HG02981 (cell line): ENCODE measurements around the gene CEACAM21.

ENCODE experiments used
- ATAC-seq: cut with Tn5 transposase; IDR thresholded peaks from one replicate; pipeline ENCODE4 v1.9.1; 2021; ENCODE audit warnings: mild to moderate bottlenecking, moderate library complexity; ENCODE audit not compliant: unreplicated experiment

CEACAM21 gene

DNA sequence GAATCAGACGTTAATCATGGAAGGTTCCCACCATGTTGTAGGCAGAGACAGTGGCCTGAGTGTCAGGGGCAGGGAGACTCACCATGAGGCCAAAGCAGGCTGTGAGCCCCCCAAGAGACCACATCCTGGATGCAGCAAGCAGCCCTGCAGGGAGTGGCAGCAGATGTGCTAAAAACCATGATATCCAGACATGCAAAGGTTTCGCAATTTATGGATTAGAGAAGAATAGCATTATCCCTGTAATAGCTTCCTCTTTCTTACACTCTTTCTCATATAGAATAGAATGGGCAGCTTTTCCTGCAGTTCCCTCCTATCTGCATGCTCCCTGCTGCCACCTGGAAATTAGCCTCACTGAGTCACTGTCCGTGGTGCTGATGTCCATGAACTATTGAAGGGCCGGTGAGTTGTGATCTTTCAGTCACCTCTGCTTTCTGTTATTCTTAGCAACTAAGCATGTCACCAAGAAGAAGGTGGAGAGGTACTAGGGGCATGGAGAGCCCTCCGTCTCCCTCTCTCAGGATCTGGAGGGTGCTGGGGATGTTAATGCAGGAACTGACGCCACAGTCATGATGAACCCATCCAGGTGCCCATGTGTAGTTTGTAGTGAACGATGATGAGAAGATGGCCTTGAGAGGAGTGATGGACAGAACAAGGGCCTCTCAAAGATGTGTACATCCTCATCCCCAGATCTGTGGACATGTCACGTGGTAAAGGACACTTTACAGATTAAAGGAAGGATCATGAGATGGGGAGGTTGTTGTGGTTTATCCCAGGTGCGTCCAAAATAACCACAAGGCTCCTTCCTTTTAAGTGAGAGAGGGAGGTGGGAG, 41.0 kb downstream of the CEACAM21 start:
- ATAC-seq: no peak

- no peak for ATAC-seq
These were observed 42.2 kb downstream of the CEACAM21 start for GRCh38 chr19:41617941-41618730.

- no peak for ATAC-seq
These were observed 43.1 kb downstream of the CEACAM21 start for GRCh38 chr19:41619018-41619556.

GRCh38 chr19:41620171-41620570, 44.2 kb downstream of the CEACAM21 start:
- ATAC-seq: no peak

DNA sequence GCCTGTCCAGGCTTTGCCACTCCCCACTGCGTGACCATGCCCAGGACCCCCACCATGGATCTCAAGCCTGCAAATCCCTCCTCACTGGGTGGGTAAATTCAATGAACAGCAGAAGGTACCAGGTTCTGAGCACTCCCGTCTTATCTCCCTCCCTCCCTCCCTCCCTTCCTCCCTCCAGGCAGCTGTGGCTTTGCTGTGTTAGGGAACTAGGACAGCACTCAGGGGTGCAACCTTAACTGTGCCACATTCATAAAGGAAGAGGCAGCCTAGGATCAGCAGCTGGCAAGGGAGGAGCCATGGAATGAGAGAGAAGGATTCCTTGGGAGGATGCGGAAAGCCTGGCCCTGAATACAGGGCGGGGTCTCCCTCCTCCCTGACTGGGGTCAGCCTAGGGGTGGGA, 45.3 kb downstream of the CEACAM21 start:
- no peak for ATAC-seq

GRCh38 chr19:41621654-41622053, 45.7 kb downstream of the CEACAM21 start:
- ATAC-seq: no peak

DNA sequence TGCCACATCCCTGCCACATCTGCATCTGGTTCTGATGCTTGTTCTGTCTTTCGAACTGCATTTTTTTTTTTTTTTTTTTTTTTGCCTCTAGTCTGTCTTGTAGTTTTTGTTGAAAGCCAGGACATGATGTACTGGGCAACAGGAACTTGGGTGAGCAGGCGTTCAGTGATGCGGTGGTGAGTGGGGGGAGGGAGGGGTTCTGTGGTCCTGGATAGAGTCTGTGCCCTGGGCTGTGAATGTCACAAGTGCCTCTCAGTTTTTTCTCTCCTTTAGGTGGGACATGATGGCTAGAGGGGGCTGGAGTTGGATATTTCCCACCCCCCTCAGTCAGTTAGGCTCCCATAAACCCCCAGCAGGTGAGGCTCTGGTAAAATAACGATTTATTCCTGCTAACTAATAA, 47.4 kb downstream of the CEACAM21 start:
- no peak for ATAC-seq

- ATAC-seq: no peak
These were observed 48.5 kb downstream of the CEACAM21 start for GRCh38 chr19:41624515-41624914.

GRCh38 chr19:41624937-41625336, 49.0 kb downstream of the CEACAM21 start:
- ATAC-seq: no peak

GRCh38 chr19:41626278-41626677, 50.3 kb downstream of the CEACAM21 start:
- no peak for ATAC-seq

DNA sequence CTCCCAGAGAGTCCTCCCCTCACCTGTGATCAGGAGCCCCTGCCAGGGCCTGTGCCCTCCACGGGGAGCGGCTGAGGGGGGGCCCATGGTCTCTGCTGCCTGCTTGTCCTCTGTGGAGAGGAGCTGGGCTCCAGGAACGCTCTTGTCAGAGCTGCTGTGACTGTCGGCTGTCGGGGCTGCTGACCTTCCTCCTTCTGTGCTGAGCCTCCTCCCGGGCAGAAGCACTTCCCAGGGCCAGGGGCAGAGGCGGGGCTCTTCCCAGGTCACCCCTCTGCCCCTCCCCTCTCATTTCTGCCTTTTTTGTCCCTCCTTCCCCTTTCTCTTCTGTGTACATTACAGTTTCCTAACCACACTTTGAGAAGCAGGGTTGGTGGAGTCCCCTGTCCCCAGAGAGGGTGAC, 50.9 kb downstream of the CEACAM21 start, which contains the start of gene CEACAM4:
CEACAM4 (minus strand) TSS at position 198 of the 400 bp plus-strand sequence; CDS start at position 87, 111 bp downstream.
- ATAC-seq: no peak

GRCh38 chr19:41627966-41628675, 52.2 kb downstream of the CEACAM21 start:
- ATAC-seq: no peak
